C4-2B (cell line): Measurements from ENCODE around the gene OGFOD1.

Experiments
- CTCF ChIP-seq: fragments of 450-650 bp; conservative IDR thresholded peaks from 2 replicates; pipeline ENCODE4 v1.5.1; 2017; ENCODE audit warnings: mild to moderate bottlenecking
- ZFX ChIP-seq: fragments of 450-650 bp; IDR thresholded peaks from 2 replicates; pipeline ENCODE4 v1.6.1; 2017

GRCh38 chr16:56506941-56507340, 55.6 kb downstream of the OGFOD1 start:
- TF ChIP-seq CTCF (no peak), ZFX (no peak)
